Astrocyte (in vitro differentiated cells and primary cell): ENCODE results near the gene ZNF124.

Experiments
- EZH2 ChIP-seq: IDR thresholded peaks from 2 replicates; pipeline ENCODE4 v1.6.1; 2012; ENCODE audit warnings: mild to moderate bottlenecking, low read length, inconsistent platforms; ENCODE audit not compliant: insufficient read depth
- TF ChIP-seq, protein P1 (sequence below): IDR thresholded peaks from 2 replicates; pipeline ENCODE4 v1.5.1; 2011; ENCODE audit warnings: low read depth, mild to moderate bottlenecking, inconsistent platforms, low read length, moderate library complexity; ENCODE audit not compliant: insufficient read depth

DNA sequence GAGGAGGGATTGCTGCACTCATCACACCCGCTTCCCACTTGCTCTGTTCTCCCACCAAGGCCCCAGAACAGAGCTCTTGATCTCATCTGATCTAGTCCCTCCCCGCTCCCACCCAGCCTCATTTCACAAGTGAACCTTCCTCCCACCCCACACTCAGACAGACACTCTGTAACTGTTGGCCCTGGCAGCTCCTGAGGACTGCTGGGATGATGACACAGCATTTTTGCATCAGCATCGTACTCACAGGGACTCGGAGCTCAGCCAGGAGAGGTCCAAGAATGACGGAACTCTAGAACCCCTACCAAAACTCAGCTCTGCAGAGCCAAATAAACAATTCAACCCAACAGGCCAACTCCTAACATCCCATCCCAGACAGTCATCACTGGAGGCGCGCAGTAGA lies 11.2 kb upstream of the ZNF124 start:
- TF ChIP-seq EZH2 = no peak
- TF ChIP-seq, protein P1, sequence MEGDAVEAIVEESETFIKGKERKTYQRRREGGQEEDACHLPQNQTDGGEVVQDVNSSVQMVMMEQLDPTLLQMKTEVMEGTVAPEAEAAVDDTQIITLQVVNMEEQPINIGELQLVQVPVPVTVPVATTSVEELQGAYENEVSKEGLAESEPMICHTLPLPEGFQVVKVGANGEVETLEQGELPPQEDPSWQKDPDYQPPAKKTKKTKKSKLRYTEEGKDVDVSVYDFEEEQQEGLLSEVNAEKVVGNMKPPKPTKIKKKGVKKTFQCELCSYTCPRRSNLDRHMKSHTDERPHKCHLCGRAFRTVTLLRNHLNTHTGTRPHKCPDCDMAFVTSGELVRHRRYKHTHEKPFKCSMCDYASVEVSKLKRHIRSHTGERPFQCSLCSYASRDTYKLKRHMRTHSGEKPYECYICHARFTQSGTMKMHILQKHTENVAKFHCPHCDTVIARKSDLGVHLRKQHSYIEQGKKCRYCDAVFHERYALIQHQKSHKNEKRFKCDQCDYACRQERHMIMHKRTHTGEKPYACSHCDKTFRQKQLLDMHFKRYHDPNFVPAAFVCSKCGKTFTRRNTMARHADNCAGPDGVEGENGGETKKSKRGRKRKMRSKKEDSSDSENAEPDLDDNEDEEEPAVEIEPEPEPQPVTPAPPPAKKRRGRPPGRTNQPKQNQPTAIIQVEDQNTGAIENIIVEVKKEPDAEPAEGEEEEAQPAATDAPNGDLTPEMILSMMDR = no peak
